A549 (cell line): ENCODE data around the gene CDK11B. TPM values are rescaled to one million over a fixed set of nuclear protein-coding genes. Genes with fewer than 3 reads are reported as not detected.

Experiments used
- polyA plus RNA-seq, 4 experiments: library from polyadenylated mRNA; depleted of rRNA in 3 of 4; stranded (reverse); fragments of >200 nt; fragmentation: RNase III in 1 of 4; extraction: RNeasy Plus Mini Kit Qiagen cat#74134 plus additional on column Dnase treatment in 1 of 4; gene quantifications; 2 replicates in 3 of 4; 3 replicates in 1 of 4; pipeline ENCODE4 v1.2.3, GENCODE V29; 2011 to 2017

CDK11B gene
- polyA plus RNA-seq, 2 of the 4 experiments (the other 2 are of a cell fraction) = 7.6 to 33.8 TPM

Other genes starting within 250 kb of the CDK11B start
- gene ANKRD65, start 237.7 kb downstream of the CDK11B start, polyA plus RNA-seq (2011; rRNA removed) = not detected in 2 replicates
- gene ANKRD65, start 237.7 kb downstream of the CDK11B start, polyA plus RNA-seq (2017; fragmentation: RNase III; extraction: RNeasy Plus Mini Kit Qiagen cat#74134 plus additional on column Dnase treatment) = 0.05 TPM in 1 of 3 replicates, not detected in the others
- 3.7 and 4.0 TPM in 2 replicates for gene VWA1, start 223.3 kb downstream of the CDK11B start, polyA plus RNA-seq (2011; rRNA removed)
- 4.2 to 5.3 TPM (median 4.8 TPM) in 3 replicates for gene VWA1, start 223.3 kb downstream of the CDK11B start, polyA plus RNA-seq (2017; fragmentation: RNase III; extraction: RNeasy Plus Mini Kit Qiagen cat#74134 plus additional on column Dnase treatment)
- not detected in 2 replicates for gene ATAD3C, start 209.3 kb downstream of the CDK11B start, polyA plus RNA-seq (2011; rRNA removed)
- gene ATAD3C, start 209.3 kb downstream of the CDK11B start, polyA plus RNA-seq (2017; fragmentation: RNase III; extraction: RNeasy Plus Mini Kit Qiagen cat#74134 plus additional on column Dnase treatment) = not detected in 3 replicates
- gene ATAD3B, start 187.2 kb downstream of the CDK11B start, polyA plus RNA-seq (2011; rRNA removed) = 0.13 and 0.21 TPM in 2 replicates
- 0.99 to 1.1 TPM (median 0.99 TPM) in 3 replicates for gene ATAD3B, start 187.2 kb downstream of the CDK11B start, polyA plus RNA-seq (2017; fragmentation: RNase III; extraction: RNeasy Plus Mini Kit Qiagen cat#74134 plus additional on column Dnase treatment)
- 6.6 and 10.9 TPM in 2 replicates for gene ATAD3A, start 146.8 kb downstream of the CDK11B start, polyA plus RNA-seq (2011; rRNA removed)
- gene ATAD3A, start 146.8 kb downstream of the CDK11B start, polyA plus RNA-seq (2017; fragmentation: RNase III; extraction: RNeasy Plus Mini Kit Qiagen cat#74134 plus additional on column Dnase treatment) = 25.1 to 29.1 TPM (median 27.2 TPM) in 3 replicates
- 0.13 and 0.14 TPM in 2 replicates for gene TMEM240, start 118.4 kb downstream of the CDK11B start, polyA plus RNA-seq (2011; rRNA removed)
- gene TMEM240, start 118.4 kb downstream of the CDK11B start, polyA plus RNA-seq (2017; fragmentation: RNase III; extraction: RNeasy Plus Mini Kit Qiagen cat#74134 plus additional on column Dnase treatment) = 0.55 to 1.1 TPM (median 1.1 TPM) in 3 replicates
- gene SSU72, start 84.1 kb downstream of the CDK11B start, polyA plus RNA-seq (2011; rRNA removed) = 80.4 and 101 TPM in 2 replicates
- gene SSU72, start 84.1 kb downstream of the CDK11B start, polyA plus RNA-seq (2017; fragmentation: RNase III; extraction: RNeasy Plus Mini Kit Qiagen cat#74134 plus additional on column Dnase treatment) = 75.1 to 78.3 TPM (median 75.3 TPM) in 3 replicates
- 0.56 and 0.77 TPM in 2 replicates for gene FNDC10, start 58.9 kb downstream of the CDK11B start, polyA plus RNA-seq (2011; rRNA removed)
- gene FNDC10, start 58.9 kb downstream of the CDK11B start, polyA plus RNA-seq (2017; fragmentation: RNase III; extraction: RNeasy Plus Mini Kit Qiagen cat#74134 plus additional on column Dnase treatment) = 2.7 to 4.2 TPM (median 4.0 TPM) in 3 replicates
- 4.9 and 5.1 TPM in 2 replicates for gene MIB2, start 43.5 kb downstream of the CDK11B start, polyA plus RNA-seq (2011; rRNA removed)
- 15.7 to 21.9 TPM (median 20.0 TPM) in 3 replicates for gene MIB2, start 43.5 kb downstream of the CDK11B start, polyA plus RNA-seq (2017; fragmentation: RNase III; extraction: RNeasy Plus Mini Kit Qiagen cat#74134 plus additional on column Dnase treatment)
- not detected in 2 replicates for gene MMP23B, start 26.8 kb downstream of the CDK11B start, polyA plus RNA-seq (2011; rRNA removed)
- gene MMP23B, start 26.8 kb downstream of the CDK11B start, polyA plus RNA-seq (2017; fragmentation: RNase III; extraction: RNeasy Plus Mini Kit Qiagen cat#74134 plus additional on column Dnase treatment) = 0.66 to 1.0 TPM (median 0.84 TPM) in 3 replicates
- 10.8 and 16.6 TPM in 2 replicates for gene SLC35E2B, start 33.8 kb upstream of the CDK11B start, polyA plus RNA-seq (2011; rRNA removed)
- gene SLC35E2B, start 33.8 kb upstream of the CDK11B start, polyA plus RNA-seq (2017; fragmentation: RNase III; extraction: RNeasy Plus Mini Kit Qiagen cat#74134 plus additional on column Dnase treatment) = 10.8 to 13.9 TPM (median 13.6 TPM) in 3 replicates
- 6.7 and 13.7 TPM in 2 replicates for gene CDK11A, start 65.4 kb upstream of the CDK11B start, polyA plus RNA-seq (2011; rRNA removed)
- 34.1 to 40.9 TPM (median 36.4 TPM) in 3 replicates for gene CDK11A, start 65.4 kb upstream of the CDK11B start, polyA plus RNA-seq (2017; fragmentation: RNase III; extraction: RNeasy Plus Mini Kit Qiagen cat#74134 plus additional on column Dnase treatment)
- gene NADK, start 119.5 kb upstream of the CDK11B start, polyA plus RNA-seq (2011; rRNA removed) = 32.9 and 35.8 TPM in 2 replicates
- gene NADK, start 119.5 kb upstream of the CDK11B start, polyA plus RNA-seq (2017; fragmentation: RNase III; extraction: RNeasy Plus Mini Kit Qiagen cat#74134 plus additional on column Dnase treatment) = 37.1 to 40.0 TPM (median 38.4 TPM) in 3 replicates
- gene GNB1, start 232.1 kb upstream of the CDK11B start, polyA plus RNA-seq (2011; rRNA removed) = 270 and 294 TPM in 2 replicates
- gene GNB1, start 232.1 kb upstream of the CDK11B start, polyA plus RNA-seq (2017; fragmentation: RNase III; extraction: RNeasy Plus Mini Kit Qiagen cat#74134 plus additional on column Dnase treatment) = 158 to 160 TPM (median 159 TPM) in 3 replicates